OCI-LY7 (cell line): ENCODE results near the gene SMARCA2. TPM values are rescaled to one million over a fixed set of nuclear protein-coding genes. Genes with fewer than 3 reads are reported as not detected.

Source experiments
- BruUV-seq: library from RNA; stranded (reverse); fragments of 400-500 nt; replicated peaks from 2 replicates; lab custom pipeline; 2021; lab: Mats Ljungman, UMichigan
- CTCF ChIA-PET: fragments of 300-600 bp; sonication (Branson Sonifier 250); formaldehyde crosslinking; loops from one replicate; lab custom pipeline; 2022; ENCODE audit warnings: antibody characterized with exemption; ENCODE audit not compliant: unreplicated experiment; lab: Charles Lee
- POLR2A ChIA-PET: fragments of 300-600 bp; sonication (Branson Sonifier 250); formaldehyde crosslinking; loops from one replicate; lab custom pipeline; 2022; ENCODE audit warnings: antibody characterized with exemption; lab: Charles Lee
- DNase-seq: peaks from one replicate; pipeline ENCODE4 v3.0.0-alpha.2; 2015; ENCODE audit warnings: low spot score
- H2AFZ ChIP-seq: fragments of 200-600 bp; sonication (generic), shearing (Covaris generic); 2 replicates; pipeline ENCODE4 v1.6.1; 2014; ENCODE audit warnings: mild to moderate bottlenecking, antibody characterized with exemption, low read length, moderate library complexity
- H3K27ac ChIP-seq: fragments of 200-600 bp; sonication (generic); 2 replicates; pipeline ENCODE4 v1.5.1; 2014; ENCODE audit warnings: mixed run types, low read depth, mild to moderate bottlenecking, moderate library complexity, low read length, inconsistent platforms; ENCODE audit not compliant: poor library complexity, severe bottlenecking
- H3K36me3 ChIP-seq: fragments of 200-600 bp; sonication (generic); 2 replicates; pipeline ENCODE4 v1.6.1; 2014; ENCODE audit warnings: mild to moderate bottlenecking, antibody characterized with exemption, low read length, moderate library complexity, mixed read lengths; ENCODE audit not compliant: insufficient read depth
- H3K4me1 ChIP-seq: fragments of 200-600 bp; sonication (generic); 2 replicates; pipeline ENCODE4 v1.5.1; 2014; ENCODE audit warnings: mild to moderate bottlenecking, low read length; ENCODE audit not compliant: insufficient read depth, poor library complexity, severe bottlenecking
- H3K4me2 ChIP-seq: fragments of 200-600 bp; sonication (generic); 2 replicates; pipeline ENCODE4 v1.6.1; 2014; ENCODE audit warnings: mild to moderate bottlenecking, low read length
- H3K4me3 ChIP-seq: fragments of 200-600 bp; sonication (generic); 2 replicates; pipeline ENCODE4 v1.5.1; 2014; ENCODE audit warnings: mild to moderate bottlenecking, low read depth, low read length; ENCODE audit not compliant: poor library complexity, severe bottlenecking
- H3K79me2 ChIP-seq: fragments of 200-600 bp; sonication (generic); 2 replicates; pipeline ENCODE4 v1.6.1; 2016; ENCODE audit warnings: low read depth, mild to moderate bottlenecking, low read length, moderate library complexity, mixed read lengths; ENCODE audit not compliant: insufficient read depth
- H3K9me2 ChIP-seq: fragments of 200-600 bp; sonication (generic); 2 replicates; pipeline ENCODE4 v1.6.1; 2016; ENCODE audit warnings: mild to moderate bottlenecking, low read length, mixed read lengths; ENCODE audit not compliant: insufficient read depth
- H3K9me3 ChIP-seq: fragments of 200-600 bp; sonication (generic); 2 replicates; pipeline ENCODE4 v1.6.1; 2014; ENCODE audit warnings: mild to moderate bottlenecking, mixed run types, low read length, mixed read lengths
- H4K20me1 ChIP-seq: fragments of 200-600 bp; sonication (generic); 2 replicates; pipeline ENCODE4 v1.6.1; 2014; ENCODE audit warnings: mild to moderate bottlenecking, antibody characterized with exemption, low read length, moderate library complexity, mixed read lengths; ENCODE audit not compliant: insufficient read depth
- CTCF ChIP-seq: fragments of 200-600 bp; sonication (generic); conservative IDR thresholded peaks from 2 replicates; pipeline ENCODE4 v1.5.1; 2014; ENCODE audit warnings: mild to moderate bottlenecking, antibody characterized with exemption, low read length, moderate library complexity, mixed read lengths
- EZH2phosphoT487 ChIP-seq: fragments of 200-600 bp; sonication (generic); IDR thresholded peaks from 2 replicates; pipeline ENCODE4 v1.6.1; 2018; ENCODE audit warnings: low read depth, borderline replicate concordance, mild to moderate bottlenecking, mixed run types, antibody characterized with exemption, low read length, moderate library complexity, mixed read lengths
- intact Hi-C: fragments of 100-400 bp; cut with micrococcal nuclease; formaldehyde crosslinking; loops from one replicate; pipeline ENCODE4 v1.10.0; 2022; ENCODE audit not compliant: unreplicated experiment
- total RNA-seq, 2 experiments: library from RNA; depleted of rRNA in 1 of 2; stranded (reverse); fragments of >200 nt in 1 of 2; shearing (Covaris generic) in 1 of 2; gene quantifications; 2 replicates each; pipeline ENCODE4 v1.2.3, GENCODE V29; 2014 to 2022

SMARCA2 gene
- total RNA-seq, 2 experiments from 2014 or later, result 54.8 to 80.6 TPM

GRCh38 chr9:2043243-2043642, 28.1 kb downstream of the SMARCA2 start:
- peaks cover 9% of the 10 kb centered on the region for H3K4me1 ChIP-seq
- no peak overlapping the region for H3K4me2 ChIP-seq
- no peak overlapping the region for H3K27ac ChIP-seq
- no TSS peak for BruUV-seq
- H3K79me2 ChIP-seq, result no peaks in the 10 kb centered on the region
- H3K4me3 ChIP-seq, result no peak overlapping the region
- intact Hi-C loops, result no loop called here
- H2AFZ ChIP-seq, result no peak overlapping the region
- POLR2A ChIA-PET, result interaction anchor here (0.7 to 1.3 kb wide), 2 partner anchors 28 to 1191 kb away, joined by 3 to 5 read pairs; partner anchors contain the start of gene SMARCA2
- peaks cover 4% of the 10 kb centered on the region for H4K20me1 ChIP-seq
- CTCF ChIA-PET, result no interaction called here
- no peaks in the 10 kb centered on the region for H3K9me3 ChIP-seq
- TF ChIP-seq CTCF (no peak), EZH2phosphoT487 (no peak)
- H3K36me3 ChIP-seq, result peaks cover 50% of the 10 kb centered on the region
- H3K9me2 ChIP-seq, result no peaks in the 10 kb centered on the region
- DNase-seq, result no peak

GRCh38 chr9:2043881-2044462, 28.8 kb downstream of the SMARCA2 start:
- DNase-seq, result no peak
- CTCF ChIA-PET, result interaction anchor here (0.5 to 0.8 kb wide), 2 partner anchors 11 to 974 kb away, joined by 4 read pairs; no protein-coding TSS in a partner anchor
- intact Hi-C loops, result no loop called here
- no peak overlapping the region for H2AFZ ChIP-seq
- no TSS peak for BruUV-seq
- H3K9me3 ChIP-seq, result no peaks in the 10 kb centered on the region
- H3K4me2 ChIP-seq, result no peak overlapping the region
- peaks cover 43% of the 10 kb centered on the region for H3K36me3 ChIP-seq
- no peaks in the 10 kb centered on the region for H3K79me2 ChIP-seq
- H4K20me1 ChIP-seq, result peaks cover 4% of the 10 kb centered on the region; the same call in 1 of the 2 replicates
- no peak overlapping the region for H3K4me3 ChIP-seq
- H3K4me1 ChIP-seq, result peaks cover 9% of the 10 kb centered on the region
- no peak overlapping the region for H3K27ac ChIP-seq
- POLR2A ChIA-PET, result interaction anchor here (0.9 to 3.4 kb wide), 3 partner anchors 11 to 29 kb away, joined by 4 to 11 read pairs (median 5); partner anchors contain the start of gene SMARCA2
- TF ChIP-seq EZH2phosphoT487 (no peak), CTCF (no peak)
- H3K9me2 ChIP-seq, result no peaks in the 10 kb centered on the region

- ChIA-PET POLR2A (interaction anchor here (3.4 kb wide), 1 partner anchor 8 kb away, joined by 11 read pairs; no protein-coding TSS in a partner anchor), CTCF (no interaction called here)
- Histone ChIP-seq H2AFZ (no peak overlapping the region), H3K4me2 (no peak overlapping the region), H3K4me1 (peaks cover 9% of the 10 kb centered on the region), H3K79me2 (no peaks in the 10 kb centered on the region), H3K9me3 (no peaks in the 10 kb centered on the region), H3K9me2 (no peaks in the 10 kb centered on the region), H3K27ac (no peak overlapping the region), H3K36me3 (peaks cover 13% of the 10 kb centered on the region), H4K20me1 (peaks cover 12% of the 10 kb centered on the region; the same call in 1 of the 2 replicates), H3K4me3 (no peak overlapping the region)
- no peak for TF ChIP-seq CTCF
- no peak for TF ChIP-seq EZH2phosphoT487
- no peak for DNase-seq
- no TSS peak for BruUV-seq
- intact Hi-C loops, result no loop called here
Measured at GRCh38 chr9:2047144-2047671, 32.1 kb downstream of the SMARCA2 start.
